ENCODE data around the gene UNC13A.

DNA sequence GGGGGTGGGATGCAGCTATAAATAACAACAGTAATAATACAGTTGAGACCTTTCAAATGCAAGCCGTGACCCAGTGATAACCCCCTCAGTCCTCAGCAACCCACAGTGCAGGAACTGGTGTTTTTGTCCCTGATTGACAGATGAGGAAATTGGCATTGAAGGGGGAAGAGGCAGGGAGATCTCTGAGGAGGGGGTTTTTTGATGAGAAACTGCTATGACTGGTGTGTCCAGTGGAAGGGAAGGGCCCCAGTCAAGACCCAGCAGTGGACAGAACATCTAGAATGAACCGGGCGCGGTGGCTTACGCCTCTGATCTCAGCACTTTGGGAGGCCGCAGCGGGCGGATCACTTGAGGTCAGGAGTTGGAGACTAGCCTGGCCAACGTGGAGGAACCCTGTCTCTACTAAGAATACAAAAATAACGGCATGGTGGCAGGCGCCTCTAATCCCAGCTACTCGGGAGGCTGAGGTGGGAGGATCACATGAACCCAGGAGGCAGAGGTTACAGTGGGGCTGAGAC, 33.0 kb upstream of the UNC13A start:
- TF ChIP-seq POLR2A (IDR thresholded peaks at IDR 0.05) (no peak), POLR2AphosphoS5 (IDR thresholded peaks at IDR 0.05) (no peak)
- TF ChIP-seq, protein P1, sequence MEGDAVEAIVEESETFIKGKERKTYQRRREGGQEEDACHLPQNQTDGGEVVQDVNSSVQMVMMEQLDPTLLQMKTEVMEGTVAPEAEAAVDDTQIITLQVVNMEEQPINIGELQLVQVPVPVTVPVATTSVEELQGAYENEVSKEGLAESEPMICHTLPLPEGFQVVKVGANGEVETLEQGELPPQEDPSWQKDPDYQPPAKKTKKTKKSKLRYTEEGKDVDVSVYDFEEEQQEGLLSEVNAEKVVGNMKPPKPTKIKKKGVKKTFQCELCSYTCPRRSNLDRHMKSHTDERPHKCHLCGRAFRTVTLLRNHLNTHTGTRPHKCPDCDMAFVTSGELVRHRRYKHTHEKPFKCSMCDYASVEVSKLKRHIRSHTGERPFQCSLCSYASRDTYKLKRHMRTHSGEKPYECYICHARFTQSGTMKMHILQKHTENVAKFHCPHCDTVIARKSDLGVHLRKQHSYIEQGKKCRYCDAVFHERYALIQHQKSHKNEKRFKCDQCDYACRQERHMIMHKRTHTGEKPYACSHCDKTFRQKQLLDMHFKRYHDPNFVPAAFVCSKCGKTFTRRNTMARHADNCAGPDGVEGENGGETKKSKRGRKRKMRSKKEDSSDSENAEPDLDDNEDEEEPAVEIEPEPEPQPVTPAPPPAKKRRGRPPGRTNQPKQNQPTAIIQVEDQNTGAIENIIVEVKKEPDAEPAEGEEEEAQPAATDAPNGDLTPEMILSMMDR (IDR thresholded peaks at IDR 0.05) = no peak
